ENCODE data around the gene ERICH6.

GRCh38 chr3:150682824-150683223, 20.9 kb downstream of the ERICH6 start:
- TF ChIP-seq POLR2A (IDR thresholded peaks at IDR 0.05): no peak
- TF ChIP-seq CTCF (IDR thresholded peaks at IDR 0.05): no peak

All from body of pancreas (tissue), 4 donors.